ENCODE data around the gene SLC24A1. TPM values are rescaled to one million over a fixed set of nuclear protein-coding genes. Genes with fewer than 3 reads are reported as not detected.
A peak's percentile ranks its signal among the peaks of the same experiment; 100 is the strongest.

Gene SLC24A1
- total and polyA plus RNA-seq, 2 experiments from 2014 or later = 4.9 to 7.2 TPM

GRCh38 chr15:65634356-65634755 lies 12.6 kb downstream of the SLC24A1 start:
- peak; percentile 66 for DNase-seq
- no peak overlapping the region for H3K4me3 ChIP-seq
- in situ Hi-C loops (cut with MboI) = loop anchor here (10.0 kb wide), 1 partner anchor 220 kb away; no protein-coding TSS in a partner anchor
- no peaks in the 10 kb centered on the region for H3K9me2 ChIP-seq (ENCODE audit: insufficient read depth)
- no peaks in the 10 kb centered on the region for H4K20me1 ChIP-seq (ENCODE audit: insufficient read depth)
- no peak overlapping the region for H3K4me2 ChIP-seq (ENCODE audit: unreplicated experiment)
- no peaks in the 10 kb centered on the region for H3K36me3 ChIP-seq (ENCODE audit: low read depth)
- H3K9me3 ChIP-seq (ENCODE audit: low read depth) = no peaks in the 10 kb centered on the region
- H3K79me2 ChIP-seq (ENCODE audit: insufficient read depth) = no peaks in the 10 kb centered on the region
- peaks cover 18% of the 10 kb centered on the region for H3K4me1 ChIP-seq (ENCODE audit: insufficient read depth)
- TF ChIP-seq EZH2phosphoT487 (IDR thresholded peaks at IDR 0.05; ENCODE audit: insufficient read depth, low read depth) (no peak), EZH2 (IDR thresholded peaks at IDR 0.05; ENCODE audit: insufficient read depth, poor library complexity, severe bottlenecking) (no peak)
- no peaks in the 10 kb centered on the region for H3K27me3 ChIP-seq (replicated peaks; ENCODE audit: insufficient read depth)
- 0 out of 2 replicates have a peak, but pooled peaks cover 11% of the 10 kb centered on the region for H3F3A ChIP-seq (ENCODE audit: insufficient read depth)
- no peak overlapping the region for H3K27ac ChIP-seq
- no peak overlapping the region for H2AFZ ChIP-seq
- 97 to 100% methylated on average over 1 of the region's 1 CpG for WGBS, 2 experiments (ENCODE audit: low coverage in 1 of 2, low lambda C conversion rate in 2 of 2, missing lambda C conversion rate in 2 of 2)
- H3K9ac ChIP-seq = no peak overlapping the region

GRCh38 chr15:65638109-65638508 lies 16.4 kb downstream of the SLC24A1 start:
- WGBS, 2 experiments (ENCODE audit: low coverage in 1 of 2, low lambda C conversion rate in 2 of 2, missing lambda C conversion rate in 2 of 2) = 76 to 78% methylated on average over 5 of the region's 5 CpGs
- Histone ChIP-seq H3K36me3 (ENCODE audit: low read depth) (no peaks in the 10 kb centered on the region), H3K27ac (no peak overlapping the region), H3K4me2 (ENCODE audit: unreplicated experiment) (peak overlapping the region; percentile 59), H2AFZ (peak overlapping the region; percentile 68; the same call in 1 of the 2 replicates), H3F3A (ENCODE audit: insufficient read depth) (no peaks in the 10 kb centered on the region), H4K20me1 (ENCODE audit: insufficient read depth) (no peaks in the 10 kb centered on the region), H3K4me3 (0 out of 2 replicates have a peak overlapping the region, but pooled peaks have one; percentile 27), H3K9me3 (ENCODE audit: low read depth) (no peaks in the 10 kb centered on the region), H3K4me1 (ENCODE audit: insufficient read depth) (peaks cover 17% of the 10 kb centered on the region), H3K9ac (no peak overlapping the region), H3K79me2 (ENCODE audit: insufficient read depth) (no peaks in the 10 kb centered on the region), H3K27me3 (replicated peaks; ENCODE audit: insufficient read depth) (no peaks in the 10 kb centered on the region), H3K9me2 (ENCODE audit: insufficient read depth) (no peaks in the 10 kb centered on the region)
- TF ChIP-seq EZH2 (IDR thresholded peaks at IDR 0.05; ENCODE audit: insufficient read depth, poor library complexity, severe bottlenecking) = no peak
- TF ChIP-seq EZH2phosphoT487 (IDR thresholded peaks at IDR 0.05; ENCODE audit: insufficient read depth, low read depth) = no peak
- in situ Hi-C loops (cut with MboI) = loop anchor here (10.0 kb wide), 1 partner anchor 217 kb away; no protein-coding TSS in a partner anchor
- DNase-seq = no peak

GRCh38 chr15:65638681-65639089 lies 16.9 kb downstream of the SLC24A1 start:
- H4K20me1 ChIP-seq (ENCODE audit: insufficient read depth) = no peaks in the 10 kb centered on the region
- peak; percentile 82 for DNase-seq
- H3K4me2 ChIP-seq (ENCODE audit: unreplicated experiment) = peak overlapping the region; percentile 59
- TF ChIP-seq EZH2phosphoT487 (IDR thresholded peaks at IDR 0.05; ENCODE audit: insufficient read depth, low read depth) (no peak), EZH2 (IDR thresholded peaks at IDR 0.05; ENCODE audit: insufficient read depth, poor library complexity, severe bottlenecking) (no peak)
- H3F3A ChIP-seq (ENCODE audit: insufficient read depth) = no peaks in the 10 kb centered on the region
- no peaks in the 10 kb centered on the region for H3K79me2 ChIP-seq (ENCODE audit: insufficient read depth)
- H3K36me3 ChIP-seq (ENCODE audit: low read depth) = no peaks in the 10 kb centered on the region
- no peaks in the 10 kb centered on the region for H3K9me2 ChIP-seq (ENCODE audit: insufficient read depth)
- H3K4me3 ChIP-seq = peak overlapping the region; percentile 27; the same call in 1 of the 2 replicates
- peak overlapping the region; percentile 68; the same call in 1 of the 2 replicates for H2AFZ ChIP-seq
- no peaks in the 10 kb centered on the region for H3K27me3 ChIP-seq (replicated peaks; ENCODE audit: insufficient read depth)
- H3K4me1 ChIP-seq (ENCODE audit: insufficient read depth) = peaks cover 17% of the 10 kb centered on the region
- H3K9ac ChIP-seq = no peak overlapping the region
- no peak overlapping the region for H3K27ac ChIP-seq
- 4 to 8% methylated on average over 3 of the region's 3 CpGs for WGBS, 2 experiments (ENCODE audit: low coverage in 1 of 2, low lambda C conversion rate in 2 of 2, missing lambda C conversion rate in 2 of 2)
- no peaks in the 10 kb centered on the region for H3K9me3 ChIP-seq (ENCODE audit: low read depth)
- in situ Hi-C loops (cut with MboI) = loop anchor here (10.0 kb wide), 1 partner anchor 216 kb away; no protein-coding TSS in a partner anchor

DNA sequence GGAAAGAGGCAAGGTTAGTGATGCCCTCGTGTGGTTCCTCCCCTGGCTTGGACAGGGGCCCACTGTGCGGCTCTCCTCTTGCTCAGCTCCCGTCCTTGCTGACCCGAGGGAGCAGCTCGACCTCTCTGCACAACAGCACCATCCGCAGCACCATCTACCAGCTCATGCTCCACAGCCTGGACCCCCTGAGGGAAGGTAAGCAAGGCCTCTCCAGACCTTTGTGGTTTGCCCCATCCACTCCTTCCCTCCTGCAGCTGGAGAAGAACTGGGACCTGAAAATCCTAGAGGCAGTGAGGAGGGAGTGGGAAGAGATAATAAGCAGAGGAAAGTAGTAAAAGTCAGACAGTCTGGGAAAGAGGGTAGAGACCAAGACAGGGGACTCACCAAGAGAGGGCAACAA lies 17.8 kb downstream of the SLC24A1 start:
- in situ Hi-C loops (cut with MboI) = loop anchor here (10.0 kb wide), 1 partner anchor 215 kb away; no protein-coding TSS in a partner anchor
- H3K9me3 ChIP-seq (ENCODE audit: low read depth) = no peaks in the 10 kb centered on the region
- H3F3A ChIP-seq (ENCODE audit: insufficient read depth) = no peaks in the 10 kb centered on the region
- peaks cover 9% of the 10 kb centered on the region for H3K4me1 ChIP-seq (ENCODE audit: insufficient read depth)
- H3K9ac ChIP-seq = no peak overlapping the region
- H3K79me2 ChIP-seq (ENCODE audit: insufficient read depth) = no peaks in the 10 kb centered on the region
- DNase-seq = no peak
- 49 to 62% methylated on average over 6 of the region's 6 CpGs for WGBS, 2 experiments (ENCODE audit: low coverage in 1 of 2, low lambda C conversion rate in 2 of 2, missing lambda C conversion rate in 2 of 2)
- no peak overlapping the region for H2AFZ ChIP-seq
- no peak overlapping the region for H3K27ac ChIP-seq
- no peak for TF ChIP-seq EZH2 (IDR thresholded peaks at IDR 0.05; ENCODE audit: insufficient read depth, poor library complexity, severe bottlenecking)
- no peak for TF ChIP-seq EZH2phosphoT487 (IDR thresholded peaks at IDR 0.05; ENCODE audit: insufficient read depth, low read depth)
- no peaks in the 10 kb centered on the region for H4K20me1 ChIP-seq (ENCODE audit: insufficient read depth)
- H3K9me2 ChIP-seq (ENCODE audit: insufficient read depth) = no peaks in the 10 kb centered on the region
- no peaks in the 10 kb centered on the region for H3K36me3 ChIP-seq (ENCODE audit: low read depth)
- H3K27me3 ChIP-seq (replicated peaks; ENCODE audit: insufficient read depth) = no peaks in the 10 kb centered on the region
- H3K4me2 ChIP-seq (ENCODE audit: unreplicated experiment) = no peak overlapping the region
- H3K4me3 ChIP-seq = no peak overlapping the region

Measured in GM23248 (cell line).